NCI-H748 (cell line): Measurements from ENCODE around the gene FAM20A.
"Not testable (repeated sequence)": the region's sequence is repeated elsewhere in the genome, so short reads cannot be mapped to it uniquely, and the experiment has no call there.

Experiments used
- DNase-seq: peaks from one replicate; lab custom pipeline; 2025; ENCODE audit not compliant: unreplicated experiment; lab: John Stamatoyannopoulos, UW

The FAM20A gene

GRCh38 chr17:68505951-68506350, 95.2 kb downstream of the FAM20A start:
- DNase-seq = no peak

GRCh38 chr17:68501074-68501473, 100.1 kb downstream of the FAM20A start:
- DNase-seq = no peak

- DNase-seq = no peak
Measured at GRCh38 chr17:68499587-68499986, 101.6 kb downstream of the FAM20A start.

- no peak for DNase-seq
Measured at GRCh38 chr17:68498479-68499326, 102.5 kb downstream of the FAM20A start.

GRCh38 chr17:68497885-68498319, 103.3 kb downstream of the FAM20A start:
- DNase-seq = no peak

- no peak for DNase-seq
Measured at GRCh38 chr17:68495081-68495480, 106.1 kb downstream of the FAM20A start.

GRCh38 chr17:68492394-68493054, 108.6 kb downstream of the FAM20A start:
- DNase-seq = not testable (repeated sequence)

GRCh38 chr17:68491381-68492231, 109.6 kb downstream of the FAM20A start:
- no peak for DNase-seq

GRCh38 chr17:68489919-68490318, 111.2 kb downstream of the FAM20A start:
- no peak for DNase-seq
